ENCODE measurements around the gene TNFRSF14.

DNA sequence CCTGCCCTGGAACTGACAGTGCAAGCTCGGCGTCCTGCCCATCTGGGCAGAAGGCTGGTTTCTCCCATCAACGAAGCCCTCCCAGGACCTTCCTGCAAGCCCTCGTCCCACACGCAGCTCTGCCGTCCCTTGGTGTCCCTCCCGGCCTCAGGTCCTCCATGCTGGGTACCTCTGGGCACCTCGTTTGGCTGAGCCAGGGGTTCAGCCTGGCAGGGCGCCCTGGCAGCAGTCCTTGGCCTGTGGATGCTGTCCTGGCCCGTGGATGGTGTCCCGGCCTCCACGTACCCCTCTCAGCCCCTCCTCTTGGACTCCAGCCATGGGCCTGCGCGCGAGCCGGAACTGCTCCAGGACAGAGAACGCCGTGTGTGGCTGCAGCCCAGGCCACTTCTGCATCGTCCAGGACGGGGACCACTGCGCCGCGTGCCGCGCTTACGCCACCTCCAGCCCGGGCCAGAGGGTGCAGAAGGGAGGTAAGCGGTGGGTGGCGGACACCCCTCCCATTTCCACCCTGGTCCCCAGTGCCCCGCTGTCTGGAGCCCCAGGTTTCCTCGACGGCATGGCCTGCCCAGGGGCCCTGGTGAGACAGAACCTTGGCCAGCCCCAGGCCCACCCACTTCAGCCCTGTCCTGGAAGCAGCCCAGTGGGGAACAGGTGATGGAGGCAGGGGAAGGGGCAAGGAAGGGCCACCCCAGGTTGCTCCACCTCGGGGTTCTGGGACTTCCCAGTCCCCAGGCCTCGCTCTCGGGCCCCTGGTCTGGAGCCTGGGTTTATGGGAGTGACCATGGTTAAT is 3.5 kb downstream of the TNFRSF14 start:
- TF ChIP-seq, protein P1, sequence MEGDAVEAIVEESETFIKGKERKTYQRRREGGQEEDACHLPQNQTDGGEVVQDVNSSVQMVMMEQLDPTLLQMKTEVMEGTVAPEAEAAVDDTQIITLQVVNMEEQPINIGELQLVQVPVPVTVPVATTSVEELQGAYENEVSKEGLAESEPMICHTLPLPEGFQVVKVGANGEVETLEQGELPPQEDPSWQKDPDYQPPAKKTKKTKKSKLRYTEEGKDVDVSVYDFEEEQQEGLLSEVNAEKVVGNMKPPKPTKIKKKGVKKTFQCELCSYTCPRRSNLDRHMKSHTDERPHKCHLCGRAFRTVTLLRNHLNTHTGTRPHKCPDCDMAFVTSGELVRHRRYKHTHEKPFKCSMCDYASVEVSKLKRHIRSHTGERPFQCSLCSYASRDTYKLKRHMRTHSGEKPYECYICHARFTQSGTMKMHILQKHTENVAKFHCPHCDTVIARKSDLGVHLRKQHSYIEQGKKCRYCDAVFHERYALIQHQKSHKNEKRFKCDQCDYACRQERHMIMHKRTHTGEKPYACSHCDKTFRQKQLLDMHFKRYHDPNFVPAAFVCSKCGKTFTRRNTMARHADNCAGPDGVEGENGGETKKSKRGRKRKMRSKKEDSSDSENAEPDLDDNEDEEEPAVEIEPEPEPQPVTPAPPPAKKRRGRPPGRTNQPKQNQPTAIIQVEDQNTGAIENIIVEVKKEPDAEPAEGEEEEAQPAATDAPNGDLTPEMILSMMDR (IDR thresholded peaks at IDR 0.05; ENCODE audit: insufficient read depth, low read length, poor library complexity, severe bottlenecking): no peak
- TF ChIP-seq EZH2phosphoT487 (conservative IDR thresholded peaks at IDR 0.05; ENCODE audit: low read length): no peak
